ENCODE measurements around the gene CDKN1C.

The CDKN1C gene

GRCh38 chr11:2892215-2892966 lies 6.8 kb upstream of the CDKN1C start:
- peak; percentile 96 for TF ChIP-seq CTCF (IDR thresholded peaks at IDR 0.05; ENCODE audit: insufficient read depth, low read length, missing control alignments)
- H3K4me3 ChIP-seq (ENCODE audit: low read depth, low read length): peak overlapping the region; percentile 62
- POLR2A ChIA-PET: interaction anchor here (0.6 to 1.6 kb wide), 3 partner anchors 37 to 63 kb away, joined by 3 to 14 read pairs (median 3); partner anchors contain the start of gene PHLDA2
- no peak for DNase-seq (ENCODE audit: low read depth, low spot score)
- CTCF ChIA-PET: interaction anchor here (0.7 to 15.4 kb wide), 20 partner anchors 8 to 728 kb away, joined by 3 to 1022 read pairs (median 4); a partner anchor contains a TSS

- TF ChIP-seq CTCF (IDR thresholded peaks at IDR 0.05; ENCODE audit: insufficient read depth, low read length, missing control alignments): no peak
- POLR2A ChIA-PET: interaction anchor here (0.5 to 1.6 kb wide), 4 partner anchors 38 to 126 kb away, joined by 3 to 14 read pairs (median 3); partner anchors contain the start of gene PHLDA2
- no peak for DNase-seq (ENCODE audit: low read depth, low spot score)
- H3K4me3 ChIP-seq (ENCODE audit: low read depth, low read length): no peak overlapping the region; the same call in 1 of the 2 replicates
- CTCF ChIA-PET: interaction anchor here (0.7 to 15.4 kb wide), 22 partner anchors 8 to 727 kb away, joined by 3 to 1022 read pairs (median 3); a partner anchor contains a TSS
Measured at GRCh38 chr11:2891326-2892214, 6.0 kb upstream of the CDKN1C start.

GRCh38 chr11:2890466-2891294 lies 5.1 kb upstream of the CDKN1C start:
- no peak for TF ChIP-seq CTCF (IDR thresholded peaks at IDR 0.05; ENCODE audit: insufficient read depth, low read length, missing control alignments)
- DNase-seq (ENCODE audit: low read depth, low spot score): no peak
- CTCF ChIA-PET: interaction anchor here (0.8 to 15.4 kb wide), 14 partner anchors 8 to 486 kb away, joined by 3 to 1022 read pairs (median 3); partner anchors contain the start of gene PHLDA2

GRCh38 chr11:2889362-2890273 lies 4.0 kb upstream of the CDKN1C start:
- POLR2A ChIA-PET: no interaction called here
- TF ChIP-seq CTCF (IDR thresholded peaks at IDR 0.05; ENCODE audit: insufficient read depth, low read length, missing control alignments): no peak
- H3K4me3 ChIP-seq (ENCODE audit: low read depth, low read length): no peak overlapping the region
- DNase-seq (ENCODE audit: low read depth, low spot score): no peak
- CTCF ChIA-PET: interaction anchor here (0.7 to 15.4 kb wide), 14 partner anchors 8 to 464 kb away, joined by 3 to 1022 read pairs (median 4); partner anchors contain the start of gene PHLDA2

More at GRCh38 chr11:2890466-2891294, 5.1 kb upstream of the CDKN1C start:
- no peak overlapping the region for H3K4me3 ChIP-seq (ENCODE audit: low read depth, low read length)
- POLR2A ChIA-PET: no interaction called here

Data from AG04449 (cell line).